DND-41 (cell line): ENCODE measurements around the gene DESI1.

Source experiments
- CTCF ChIP-seq: IDR thresholded peaks from 2 replicates; pipeline ENCODE4 v1.5.1; 2012; ENCODE audit warnings: borderline replicate concordance, low read length, moderate library complexity, mild to moderate bottlenecking; ENCODE audit not compliant: poor library complexity, severe bottlenecking; ENCODE audit errors: extremely low read depth
- EZH2 ChIP-seq: IDR thresholded peaks from 3 replicates; pipeline ENCODE4 v1.6.1; 2012; ENCODE audit warnings: borderline replicate concordance, low read depth, mild to moderate bottlenecking, moderate library complexity, low read length, inconsistent platforms; ENCODE audit not compliant: severe bottlenecking

- no peak for TF ChIP-seq CTCF
- TF ChIP-seq EZH2, result no peak
Measured at GRCh38 chr22:41657709-41658108, 36.9 kb upstream of the DESI1 start.
